ENCODE measurements around the gene LAMTOR1.
"Not testable (repeated sequence)": the region's sequence is repeated elsewhere in the genome, so short reads cannot be mapped to it uniquely, and the experiment has no call there.

The LAMTOR1 gene

GRCh38 chr11:72139500-72139899, 36.4 kb upstream of the LAMTOR1 start:
- no peak overlapping the region for H3K4me3 ChIP-seq (ENCODE audit: low read depth, low read length)
- no peak for TF ChIP-seq CTCF (IDR thresholded peaks at IDR 0.05; ENCODE audit: low read depth, low read length)

DNA sequence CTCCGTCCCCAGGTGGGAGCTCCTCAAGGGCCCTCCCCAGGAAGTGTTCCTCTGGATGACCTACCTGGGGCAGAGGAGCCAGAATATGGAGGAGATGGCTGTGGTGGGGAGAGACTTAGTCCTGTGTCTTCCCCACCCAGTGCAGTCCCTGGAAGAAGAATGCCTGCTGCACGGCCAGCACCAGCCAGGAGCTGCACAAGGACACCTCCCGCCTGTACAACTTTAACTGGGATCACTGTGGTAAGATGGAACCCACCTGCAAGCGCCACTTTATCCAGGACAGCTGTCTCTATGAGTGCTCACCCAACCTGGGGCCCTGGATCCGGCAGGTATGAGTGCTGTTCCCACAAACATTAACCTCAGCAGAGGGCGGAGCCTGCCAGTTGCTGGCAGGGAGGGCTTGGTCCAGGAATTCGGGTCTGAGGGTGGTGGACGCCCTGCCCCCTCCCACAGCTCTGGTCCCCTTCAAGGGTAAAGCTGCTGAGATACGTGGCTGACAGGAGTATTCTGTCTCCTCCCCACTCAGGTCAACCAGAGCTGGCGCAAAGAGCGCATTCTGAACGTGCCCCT, 35.8 kb upstream of the LAMTOR1 start:
- no peak for TF ChIP-seq CTCF (IDR thresholded peaks at IDR 0.05; ENCODE audit: low read depth, low read length)

DNA sequence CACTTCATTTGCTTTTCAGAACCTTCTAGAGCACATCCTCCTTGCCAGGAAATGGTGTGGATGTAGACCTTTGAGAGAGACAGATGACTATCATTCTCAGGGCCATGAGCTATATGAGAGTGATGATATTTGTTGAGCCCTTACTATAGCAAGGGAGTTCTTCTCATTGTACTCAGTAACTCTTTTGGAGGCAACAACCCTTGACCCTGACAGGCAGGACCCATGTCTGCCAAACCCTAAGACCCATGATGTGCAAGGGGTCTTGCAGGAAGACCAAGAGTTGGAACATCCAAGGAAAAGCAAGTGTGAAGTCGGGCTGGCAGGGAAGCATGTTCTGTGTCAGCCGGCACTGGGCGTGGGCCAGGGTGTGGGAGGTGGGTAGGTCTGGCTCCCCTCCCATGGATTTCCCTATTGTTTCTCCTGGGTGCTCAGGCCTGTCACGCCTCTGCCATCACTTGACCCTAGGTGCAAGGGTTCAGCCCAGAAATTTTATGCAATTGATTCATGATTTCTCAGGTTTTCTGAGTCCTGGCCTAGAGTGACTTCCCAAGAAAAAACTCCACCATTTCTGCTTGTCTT, 33.7 kb upstream of the LAMTOR1 start:
- H3K4me3 ChIP-seq (ENCODE audit: low read depth, low read length): no peak overlapping the region
- TF ChIP-seq CTCF (IDR thresholded peaks at IDR 0.05; ENCODE audit: low read depth, low read length): no peak

More for the DNA sequence above, 35.8 kb upstream of the LAMTOR1 start:
- H3K4me3 ChIP-seq (ENCODE audit: low read depth, low read length): no peak overlapping the region

DNA sequence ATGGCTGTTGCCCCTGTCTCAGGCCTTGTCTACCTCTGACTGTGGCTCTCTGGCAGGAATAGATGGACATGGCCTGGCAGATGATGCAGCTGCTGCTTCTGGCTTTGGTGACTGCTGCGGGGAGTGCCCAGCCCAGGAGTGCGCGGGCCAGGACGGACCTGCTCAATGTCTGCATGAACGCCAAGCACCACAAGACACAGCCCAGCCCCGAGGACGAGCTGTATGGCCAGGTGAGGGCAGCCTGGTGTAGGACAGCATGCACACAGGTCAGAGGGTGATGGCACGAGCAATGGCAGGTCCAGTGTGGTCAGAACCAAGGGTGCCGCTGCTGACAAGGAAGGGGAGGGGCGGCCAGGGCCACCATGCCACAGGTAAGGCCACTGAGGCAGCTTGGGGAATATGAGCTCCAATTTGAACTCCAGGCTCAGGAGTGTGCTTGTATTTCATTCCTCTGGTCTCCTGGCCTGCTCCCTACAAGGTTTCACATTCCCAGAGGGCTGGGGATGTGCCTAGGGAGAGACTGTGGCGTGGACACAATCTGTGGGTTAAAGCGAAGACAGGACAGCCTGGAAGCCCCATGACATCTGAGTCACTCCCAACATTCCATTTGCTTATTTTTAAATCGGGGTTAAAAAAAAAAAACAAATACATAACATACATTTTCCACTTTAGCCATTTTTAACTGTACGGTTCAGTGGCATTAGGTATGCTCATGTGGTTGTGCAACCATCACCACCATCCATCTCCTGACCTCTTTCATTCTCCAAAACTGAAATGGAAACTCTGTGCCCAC, 33.0 kb upstream of the LAMTOR1 start:
- no peak for TF ChIP-seq CTCF (IDR thresholded peaks at IDR 0.05; ENCODE audit: low read depth, low read length)
- H3K4me3 ChIP-seq (ENCODE audit: low read depth, low read length): no peak overlapping the region

DNA sequence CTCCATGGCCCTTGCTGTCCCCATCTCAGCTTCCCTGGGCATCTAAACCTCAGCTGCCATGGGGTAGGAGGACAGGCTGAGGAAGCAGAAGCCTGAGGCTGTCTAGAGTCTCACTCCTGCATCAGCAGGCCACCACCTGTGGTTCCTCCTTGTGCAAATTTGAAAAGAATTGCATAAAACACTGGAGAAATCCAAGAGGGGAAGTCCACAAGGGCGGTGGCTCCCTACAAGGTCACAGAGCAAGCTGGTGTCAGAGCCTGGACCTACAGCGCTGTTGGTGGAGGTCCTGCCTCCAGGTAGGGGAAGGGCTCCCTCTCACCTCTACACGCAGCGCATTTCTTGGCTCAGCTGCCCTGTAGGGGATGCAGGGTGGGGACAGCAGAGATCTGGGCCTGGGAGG, 32.4 kb upstream of the LAMTOR1 start, which contains the start of gene FOLR3:
Gene FOLR3 (plus strand): TSS at position 253 of the 400 bp plus-strand sequence. CDS start 228 bp downstream, outside the sequence.
- not testable (repeated sequence) for H3K4me3 ChIP-seq (ENCODE audit: low read depth, low read length)

GRCh38 chr11:72132646-72133045, 29.5 kb upstream of the LAMTOR1 start:
- no peak for TF ChIP-seq CTCF (IDR thresholded peaks at IDR 0.05; ENCODE audit: low read depth, low read length)
- no peak overlapping the region for H3K4me3 ChIP-seq (ENCODE audit: low read depth, low read length)

- no peak for TF ChIP-seq CTCF (IDR thresholded peaks at IDR 0.05; ENCODE audit: low read depth, low read length)
- H3K4me3 ChIP-seq (ENCODE audit: low read depth, low read length): no peak overlapping the region
Measured at GRCh38 chr11:72129381-72129780, 26.3 kb upstream of the LAMTOR1 start.
